ENCODE data around the gene LY6G5B. TPM values are rescaled to one million over a fixed set of nuclear protein-coding genes. Genes with fewer than 3 reads are reported as not detected.

Gene LY6G5B
- total RNA-seq, 2 donors from 2014 or later: 9.6 to 24.3 TPM

- Histone ChIP-seq H3K27ac (no peak overlapping the region), H3K4me1 (ENCODE audit: control insufficient read depth in 1 of 2, low read depth in 2 of 2) (peaks cover 0 to 4% of the 10 kb centered on the region in 2 donors), H3K36me3 (peaks cover 46% of the 10 kb centered on the region), H3K9me3 (no peaks in the 10 kb centered on the region), H3K4me3 (no peak overlapping the region), H3K27me3 (replicated peaks; ENCODE audit: insufficient read depth) (no peaks in the 10 kb centered on the region)
- ATAC-seq (ENCODE audit: insufficient number of reproducible peaks, low FRiP score, low read depth) (no peak), DNase-seq (ENCODE audit: low spot score) (no peak)
- TF ChIP-seq CTCF (IDR thresholded peaks at IDR 0.05): no peak
Measured at GRCh38 chr6:31686483-31686882, 16.7 kb downstream of the LY6G5B start.

GRCh38 chr6:31687321-31687720, 17.5 kb downstream of the LY6G5B start:
- H3K27me3 ChIP-seq (replicated peaks; ENCODE audit: insufficient read depth): no peaks in the 10 kb centered on the region
- H3K4me3 ChIP-seq: no peak overlapping the region
- H3K27ac ChIP-seq: no peak overlapping the region
- H3K4me1 ChIP-seq (ENCODE audit: control insufficient read depth in 1 of 2, low read depth in 2 of 2): no peaks in the 10 kb centered on the region
- DNase-seq (ENCODE audit: low spot score): no peak
- no peak for TF ChIP-seq CTCF (IDR thresholded peaks at IDR 0.05)
- H3K36me3 ChIP-seq: peaks cover 48% of the 10 kb centered on the region
- ATAC-seq (ENCODE audit: insufficient number of reproducible peaks, low FRiP score, low read depth): no peak
- no peaks in the 10 kb centered on the region for H3K9me3 ChIP-seq

GRCh38 chr6:31687860-31688693, 18.3 kb downstream of the LY6G5B start:
- H3K9me3 ChIP-seq: no peaks in the 10 kb centered on the region
- DNase-seq (ENCODE audit: low spot score) (no peak), ATAC-seq (ENCODE audit: insufficient number of reproducible peaks, low FRiP score, low read depth) (no peak)
- no peaks in the 10 kb centered on the region for H3K27me3 ChIP-seq (replicated peaks; ENCODE audit: insufficient read depth)
- no peak for TF ChIP-seq CTCF (IDR thresholded peaks at IDR 0.05)
- H3K4me1 ChIP-seq (ENCODE audit: control insufficient read depth in 1 of 2, low read depth in 2 of 2): no peaks in the 10 kb centered on the region
- no peak overlapping the region for H3K4me3 ChIP-seq
- no peak overlapping the region for H3K27ac ChIP-seq
- peaks cover 54% of the 10 kb centered on the region for H3K36me3 ChIP-seq

GRCh38 chr6:31689249-31690110, 19.7 kb downstream of the LY6G5B start:
- peaks cover 57% of the 10 kb centered on the region for H3K36me3 ChIP-seq
- no peak overlapping the region for H3K4me3 ChIP-seq
- H3K27me3 ChIP-seq (replicated peaks; ENCODE audit: insufficient read depth): no peaks in the 10 kb centered on the region
- H3K27ac ChIP-seq: no peak overlapping the region
- DNase-seq (ENCODE audit: low spot score) (no peak), ATAC-seq (ENCODE audit: insufficient number of reproducible peaks, low FRiP score, low read depth) (no peak)
- H3K4me1 ChIP-seq (ENCODE audit: control insufficient read depth in 1 of 2, low read depth in 2 of 2): no peaks in the 10 kb centered on the region
- TF ChIP-seq CTCF (IDR thresholded peaks at IDR 0.05): no peak
- H3K9me3 ChIP-seq: no peaks in the 10 kb centered on the region
